HG03175 (cell line): ENCODE results near the gene MYO5A.
A peak's percentile ranks its signal among the peaks of the same experiment; 100 is the strongest.
"Not testable (repeated sequence)": the region's sequence is repeated elsewhere in the genome, so short reads cannot be mapped to it uniquely, and the experiment has no call there.

Experiments used
- ATAC-seq: cut with Tn5 transposase; IDR thresholded peaks from one replicate; pipeline ENCODE4 v1.9.1; 2021; ENCODE audit warnings: mild to moderate bottlenecking, moderate library complexity; ENCODE audit not compliant: unreplicated experiment

Gene MYO5A

DNA sequence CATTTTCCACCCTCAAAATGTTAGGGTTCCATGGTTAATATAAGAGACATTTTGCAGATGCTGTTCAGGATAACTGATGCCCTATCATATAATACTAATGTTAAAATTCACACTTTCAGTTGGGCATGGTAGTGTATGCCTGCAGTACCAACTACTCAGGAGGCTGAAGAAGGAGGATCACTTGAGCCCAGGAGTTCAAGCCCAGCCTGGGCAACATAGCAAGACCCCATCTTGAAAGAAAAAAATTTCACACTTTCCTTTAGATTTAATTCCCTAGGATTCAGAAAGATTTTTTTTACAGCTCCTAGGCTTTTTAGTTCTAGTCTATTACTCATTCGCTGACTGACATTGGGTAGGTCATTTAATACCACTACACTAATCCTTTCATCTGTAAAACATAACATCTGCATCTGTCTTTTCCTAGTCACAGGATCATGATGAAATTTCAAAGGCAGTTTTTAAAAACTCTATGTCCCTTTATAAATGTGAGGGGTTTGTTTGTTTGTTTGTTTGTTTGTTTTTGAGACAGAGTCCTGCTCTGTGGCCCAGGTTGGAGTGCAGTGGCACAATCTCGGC is 103.7 kb downstream of the MYO5A start:
- no peak for ATAC-seq

DNA sequence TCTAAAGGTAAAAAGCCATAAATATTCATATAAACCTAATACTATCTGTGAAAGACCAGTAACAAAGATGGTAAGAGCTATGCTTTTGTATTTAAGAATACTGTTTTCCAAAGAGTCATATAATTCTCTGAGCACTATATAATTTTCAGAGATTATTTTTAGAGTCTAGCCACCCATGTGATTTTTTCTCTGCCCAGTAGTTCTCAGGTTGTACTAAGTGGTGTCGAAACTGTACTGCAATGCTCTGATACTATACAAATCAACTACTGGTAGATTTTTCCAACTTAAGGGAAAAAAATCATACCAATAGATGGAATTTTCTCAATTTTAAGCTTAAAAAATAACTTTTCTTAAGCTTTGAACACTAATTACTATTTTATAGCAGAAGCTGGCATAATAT is 104.8 kb downstream of the MYO5A start:
- ATAC-seq = no peak

DNA sequence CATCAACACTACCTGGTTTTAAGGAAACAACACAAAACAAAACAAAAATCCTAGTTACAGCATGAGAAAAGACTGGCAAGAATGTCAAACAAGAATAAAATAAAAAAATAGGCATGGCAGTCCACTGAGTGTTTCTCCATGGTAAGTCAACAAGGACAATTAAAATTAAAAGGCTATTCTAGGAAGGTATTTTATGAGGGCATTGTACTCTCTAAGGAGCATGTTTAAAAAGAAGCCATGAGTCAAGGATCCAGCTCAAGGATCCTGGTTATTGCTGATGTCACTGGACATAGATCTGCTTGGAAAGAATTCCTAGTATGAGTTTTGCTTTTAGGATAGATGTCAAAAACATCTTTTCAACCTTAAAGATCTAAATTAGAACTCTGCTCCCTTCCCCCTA is 106.7 kb downstream of the MYO5A start:
- ATAC-seq = no peak

DNA sequence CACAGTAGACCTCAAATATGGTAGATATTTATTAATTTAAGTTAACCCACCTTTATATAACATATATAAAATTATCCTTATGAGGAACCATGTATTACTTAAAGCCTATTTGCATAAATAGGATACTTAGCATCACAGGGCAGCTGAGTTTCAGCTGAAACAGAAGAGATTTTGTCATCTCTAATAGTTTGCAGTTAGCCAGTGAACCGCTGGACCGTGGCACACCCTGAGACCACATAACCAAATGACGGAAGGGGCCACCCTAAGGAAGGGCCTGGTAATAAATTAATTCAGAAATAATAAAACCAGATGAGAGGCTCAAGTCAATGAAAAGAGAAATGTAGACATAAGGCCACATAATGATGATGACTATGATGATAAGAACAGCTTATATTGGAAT is 107.7 kb downstream of the MYO5A start:
- ATAC-seq = peak; percentile 59

DNA sequence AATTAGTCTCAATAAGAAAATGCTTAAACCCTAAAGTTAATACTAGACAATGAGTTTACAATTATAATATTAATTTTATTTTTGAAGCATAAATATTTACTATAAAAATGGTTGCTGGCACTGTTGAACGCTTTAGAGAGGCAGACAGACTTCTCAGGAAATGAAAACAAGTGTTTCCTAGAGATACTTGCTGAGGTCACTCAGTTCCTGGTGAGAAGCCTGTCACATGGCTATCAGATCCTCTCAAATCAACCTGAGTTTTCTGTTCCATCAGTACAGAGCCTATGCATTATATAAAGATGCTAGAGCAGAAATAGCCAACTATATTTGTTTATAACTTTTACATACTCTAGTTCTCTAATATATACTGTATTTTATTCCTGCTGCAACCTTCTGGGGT is 109.2 kb downstream of the MYO5A start:
- no peak for ATAC-seq

DNA sequence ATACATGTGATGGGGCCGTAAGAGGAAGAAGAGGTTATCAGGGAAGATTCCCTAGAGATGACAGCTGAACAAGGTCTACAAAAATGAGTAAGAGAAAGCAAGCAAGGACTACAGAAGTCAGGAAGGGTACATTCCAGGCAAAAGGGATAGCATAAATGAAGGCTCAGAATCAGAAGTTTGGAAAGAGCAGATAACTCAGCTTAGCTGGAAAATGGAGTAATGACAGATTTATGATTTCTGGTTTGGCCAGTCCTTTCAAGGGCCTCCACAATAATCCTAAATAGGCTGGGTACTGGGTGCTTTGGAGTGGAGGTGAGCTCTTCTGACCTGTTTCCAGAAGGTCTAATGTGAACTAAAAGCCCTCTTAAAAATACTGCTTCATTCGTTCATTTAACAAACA is 110.7 kb downstream of the MYO5A start:
- no peak for ATAC-seq

DNA sequence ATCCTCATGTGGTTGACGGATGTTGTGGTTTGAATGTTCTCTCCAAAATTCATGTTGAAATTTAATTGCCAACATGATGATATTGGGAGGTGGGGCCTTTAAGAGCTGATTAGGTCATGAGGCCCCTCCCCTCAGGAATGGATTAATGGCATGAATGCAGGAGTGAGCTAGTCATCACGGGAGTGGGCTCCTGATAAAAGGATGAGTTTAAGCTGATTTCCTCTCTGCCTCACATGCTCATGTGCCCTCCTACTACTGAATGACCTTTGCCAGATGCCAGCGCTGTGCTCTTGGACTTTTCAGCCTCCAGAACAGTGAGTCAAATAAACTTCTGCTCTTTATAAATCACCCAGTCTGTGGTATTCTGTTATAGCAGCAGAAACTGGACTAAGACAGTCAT is 111.2 kb downstream of the MYO5A start:
- no peak for ATAC-seq

DNA sequence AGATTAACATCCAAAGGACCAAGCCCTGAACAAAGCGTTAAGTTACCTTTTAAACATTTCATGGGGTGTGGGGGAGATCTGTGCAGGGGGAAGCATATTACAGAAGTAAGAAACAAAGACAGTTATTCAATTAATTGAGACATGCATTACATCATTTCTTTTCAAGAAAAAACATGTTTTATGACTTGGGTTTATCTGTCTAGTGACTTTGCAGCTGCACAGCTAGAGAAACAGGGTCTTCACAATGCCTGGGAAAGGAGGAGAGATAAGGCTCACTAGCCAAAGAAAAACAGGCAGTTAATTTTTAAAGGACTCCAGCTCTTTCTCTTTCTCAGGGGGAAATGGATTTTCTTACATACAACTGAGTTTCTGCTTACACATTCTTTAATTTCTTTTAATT is 112.1 kb downstream of the MYO5A start:
- not testable (repeated sequence) for ATAC-seq

DNA sequence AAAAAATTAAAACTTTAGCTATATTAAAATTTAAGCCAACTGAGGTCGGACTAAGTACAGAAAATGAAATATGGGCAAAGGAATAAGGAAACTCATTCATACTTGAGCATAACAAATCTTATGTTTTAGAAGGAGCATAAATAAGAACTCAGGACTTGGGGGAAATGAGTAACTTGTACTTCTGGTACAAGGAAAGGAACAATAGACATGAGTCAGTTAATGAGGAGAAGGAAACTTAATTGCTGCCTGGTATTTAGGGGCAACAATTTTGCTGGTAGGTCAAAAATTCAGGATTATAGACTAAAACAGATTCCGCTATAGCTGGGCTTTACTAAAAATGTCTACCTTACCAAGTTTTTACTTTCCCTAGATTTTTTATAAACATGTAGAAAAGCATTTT is 113.1 kb downstream of the MYO5A start:
- no peak for ATAC-seq

DNA sequence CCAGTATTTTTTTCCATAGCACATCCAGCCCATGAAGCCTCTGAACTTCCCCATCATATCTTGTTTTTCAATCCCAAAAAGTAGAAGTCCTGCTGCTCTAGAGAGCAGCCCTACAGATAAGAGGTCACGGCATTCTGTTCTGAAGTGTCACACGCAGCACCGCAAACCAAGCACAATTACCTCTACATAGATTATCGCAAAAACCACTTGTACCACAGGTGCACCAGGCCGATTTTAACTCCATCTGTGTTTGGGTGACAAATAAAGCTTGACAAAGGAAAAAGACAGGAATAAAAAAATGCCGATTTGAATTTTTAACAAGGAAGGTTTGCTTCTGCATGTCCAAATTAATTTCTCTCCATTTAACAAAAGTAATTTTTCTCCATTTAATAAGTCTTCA is 113.7 kb downstream of the MYO5A start:
- ATAC-seq = no peak

DNA sequence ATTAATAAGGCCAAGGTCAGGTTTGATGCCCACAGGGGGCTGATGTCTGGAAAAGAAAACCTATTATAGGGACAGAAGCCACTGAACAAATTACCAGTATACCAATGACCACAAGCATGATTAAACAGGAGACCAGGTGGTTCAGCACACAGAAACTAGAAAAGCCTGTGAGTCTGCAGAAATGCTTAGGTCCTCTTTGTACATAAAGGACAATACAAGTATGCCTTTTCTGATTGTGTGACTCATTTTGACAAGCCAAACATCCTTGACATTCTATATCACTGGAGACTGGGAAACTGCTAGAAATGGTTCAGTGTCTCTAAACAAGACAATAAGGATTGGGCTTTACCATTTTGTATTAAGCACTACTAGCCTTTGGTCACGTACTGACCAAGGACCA is 119.9 kb downstream of the MYO5A start:
- no peak for ATAC-seq

DNA sequence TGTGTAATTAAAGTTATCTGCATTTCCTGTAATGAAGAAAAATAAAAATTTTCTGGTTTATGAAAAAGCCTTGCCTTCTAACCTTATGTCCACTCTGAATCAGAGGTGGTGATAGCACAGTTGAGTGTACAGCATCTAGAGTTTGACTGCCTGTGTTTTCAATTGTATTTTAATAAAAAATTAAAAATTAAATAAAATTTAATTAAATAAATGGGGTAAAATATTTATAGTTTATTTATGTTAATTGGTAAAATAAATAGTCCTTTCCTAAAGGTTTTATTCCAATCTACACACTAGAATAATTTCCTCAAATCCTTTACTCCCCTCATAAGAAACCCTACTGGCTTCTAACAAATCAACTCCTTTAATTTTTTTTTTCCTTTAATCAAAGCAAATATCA is 121.3 kb downstream of the MYO5A start:
- no peak for ATAC-seq

DNA sequence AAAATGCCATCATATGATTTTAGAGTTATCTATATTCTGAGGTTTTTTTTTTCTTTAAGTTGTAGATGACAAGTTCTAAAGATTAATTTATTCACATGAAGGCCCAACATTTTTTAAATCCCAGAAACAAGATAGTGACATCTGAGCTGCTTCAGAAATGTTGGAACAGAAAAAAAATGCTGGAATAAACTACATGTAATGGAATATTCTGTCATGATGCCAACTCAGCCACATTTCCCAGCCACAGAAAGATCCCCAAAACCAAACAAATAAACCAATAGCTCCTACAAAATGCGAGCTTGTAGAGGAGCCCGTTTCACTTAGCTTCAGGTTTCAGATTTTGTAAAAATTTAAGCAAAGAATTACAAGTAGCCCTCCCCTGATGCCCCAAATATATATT is 122.1 kb downstream of the MYO5A start:
- ATAC-seq = no peak

DNA sequence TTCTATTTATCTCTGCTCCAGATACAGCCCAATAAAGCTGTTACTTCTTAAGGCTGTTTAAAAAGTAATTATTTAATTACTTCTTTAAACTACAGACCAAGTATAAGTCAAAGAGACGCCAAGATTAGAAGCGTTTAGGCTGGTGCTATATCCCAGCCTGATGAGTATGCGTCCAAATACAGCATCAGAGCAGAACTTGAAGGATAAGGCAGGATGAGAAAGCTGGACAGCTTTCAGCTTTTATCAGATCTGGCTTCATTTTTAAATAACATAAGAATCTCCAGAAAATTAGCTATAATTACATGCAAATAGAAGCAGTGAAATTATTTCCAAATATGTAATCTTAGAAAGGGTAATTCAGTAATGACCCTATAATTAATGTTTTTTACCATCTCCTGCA is 122.8 kb downstream of the MYO5A start:
- no peak for ATAC-seq

DNA sequence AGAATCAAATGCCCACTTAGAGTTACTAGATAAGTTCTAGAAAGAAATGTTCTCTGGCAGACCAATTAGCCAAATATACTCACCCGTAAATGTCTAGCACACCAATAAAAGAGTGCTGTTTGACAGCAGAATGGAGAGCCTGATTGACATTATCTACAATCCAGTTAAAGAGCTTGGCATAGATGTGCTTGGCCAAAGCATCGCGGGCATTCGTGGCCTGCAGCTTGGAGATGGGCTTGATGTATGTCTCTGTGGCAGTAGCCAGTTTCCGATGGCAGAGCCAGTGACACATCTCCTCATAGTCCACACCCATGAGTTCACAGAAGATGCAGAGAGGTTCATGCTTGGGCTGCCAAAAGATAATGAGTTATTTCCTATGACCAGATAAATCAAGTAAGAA is 131.6 kb downstream of the MYO5A start:
- no peak for ATAC-seq

DNA sequence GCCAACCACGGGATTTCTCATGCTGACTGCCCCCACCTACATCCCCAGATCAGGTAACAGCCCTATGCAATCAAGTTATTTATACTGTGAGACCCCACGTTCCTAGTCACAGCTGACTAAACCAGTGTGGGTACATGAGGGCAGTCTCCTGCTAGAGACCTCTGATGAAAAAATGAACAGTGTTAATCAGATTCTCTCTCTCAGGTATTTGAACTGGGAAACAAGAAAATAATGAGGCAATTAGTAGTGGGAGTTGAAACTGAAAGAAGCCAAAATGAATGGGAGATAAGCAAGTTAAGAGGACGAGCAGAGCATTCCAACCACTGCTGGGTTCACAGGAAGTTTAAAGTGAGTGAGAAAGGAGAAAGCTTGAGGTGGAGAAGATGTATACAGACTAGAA is 134.6 kb downstream of the MYO5A start:
- ATAC-seq = no peak

DNA sequence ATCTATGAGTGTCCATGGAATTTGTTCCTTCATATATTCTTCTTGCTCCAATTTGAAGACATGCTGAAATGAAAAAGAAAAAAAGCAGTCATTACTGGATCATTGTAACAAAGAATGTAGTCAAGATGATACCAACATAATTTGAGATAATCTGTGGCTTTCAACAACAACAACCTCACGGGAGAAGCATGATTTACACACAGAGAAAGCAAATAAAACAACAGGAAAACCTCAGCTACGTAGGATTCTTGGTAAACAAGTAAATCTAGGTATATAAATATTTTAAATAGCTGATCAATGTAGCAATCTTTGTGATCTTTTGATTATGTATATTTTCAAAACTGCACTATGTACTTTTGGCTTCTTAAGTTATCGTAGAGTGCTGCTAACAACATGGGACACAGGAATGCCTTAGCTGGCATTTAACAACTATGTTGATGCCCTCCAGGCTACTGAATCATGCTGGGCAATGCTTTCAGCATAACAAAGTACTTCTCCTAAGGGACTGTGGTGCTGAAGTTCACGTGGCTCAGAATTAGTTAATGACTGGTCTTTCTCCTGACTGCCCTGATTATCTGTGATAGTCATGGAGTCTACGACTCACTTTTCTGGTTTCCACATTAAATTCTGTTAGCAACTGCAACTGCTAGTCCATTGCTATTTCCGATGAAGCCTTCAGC is 136.5 kb downstream of the MYO5A start:
- ATAC-seq = no peak

DNA sequence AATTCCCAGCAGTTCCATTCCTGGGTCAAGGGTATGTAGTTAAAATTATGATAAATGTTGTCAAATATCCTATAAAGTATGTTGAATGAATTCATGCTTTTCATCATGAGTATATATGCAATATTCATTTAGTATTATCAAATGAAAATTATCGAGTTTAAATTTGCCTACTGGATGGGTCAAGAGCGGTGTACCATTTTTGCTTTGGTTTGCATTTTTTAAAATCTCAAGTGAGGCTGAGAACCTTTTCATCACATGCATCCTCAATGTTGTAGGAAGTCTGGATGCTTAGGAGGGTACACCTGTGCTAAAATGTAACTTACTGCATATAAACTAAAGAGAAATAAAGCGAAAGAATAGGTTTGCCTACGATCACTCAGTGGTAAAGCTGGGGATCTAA is 137.6 kb downstream of the MYO5A start:
- no peak for ATAC-seq

DNA sequence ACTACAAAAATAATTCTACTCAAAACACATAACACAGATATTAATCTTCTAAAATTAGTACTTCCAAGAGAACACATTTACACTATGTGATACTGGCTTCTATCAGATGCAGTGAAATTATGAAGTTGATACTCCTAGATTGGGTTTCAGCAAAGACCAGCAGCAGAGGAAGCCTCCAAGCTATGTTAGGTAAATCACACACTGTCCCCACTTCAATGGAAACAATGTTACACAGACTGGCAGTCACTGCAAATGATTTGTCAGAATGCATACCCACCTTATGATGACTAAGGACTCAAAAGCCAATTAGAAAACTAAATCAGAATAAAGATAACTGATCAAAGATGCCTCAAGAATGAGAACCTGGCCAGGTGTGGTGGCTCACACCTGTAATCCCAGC is 143.0 kb downstream of the MYO5A start:
- ATAC-seq = no peak

DNA sequence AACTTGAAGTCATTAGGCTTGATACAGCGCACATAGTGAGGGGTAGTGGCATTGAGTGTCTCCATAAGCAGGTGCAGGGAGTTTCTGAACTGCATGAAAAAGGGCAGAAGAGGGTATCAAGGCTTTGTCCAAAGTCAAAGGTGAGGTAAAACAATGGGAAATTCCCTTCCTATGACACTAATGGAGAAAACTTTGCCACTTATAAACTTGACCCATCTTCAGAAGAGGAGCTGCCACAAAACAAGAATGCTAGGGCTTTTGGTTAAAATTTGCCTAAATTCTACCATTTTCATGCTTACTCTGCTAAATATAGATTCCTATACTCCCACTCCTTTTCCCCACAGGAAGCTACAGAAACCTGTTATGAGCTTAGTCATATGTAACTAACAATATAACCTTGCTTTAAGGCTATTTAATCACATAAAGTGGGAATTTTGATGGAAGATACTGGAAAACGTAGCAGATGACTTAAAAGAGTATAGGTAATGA is 145.5 kb downstream of the MYO5A start:
- ATAC-seq = peak; percentile 32

DNA sequence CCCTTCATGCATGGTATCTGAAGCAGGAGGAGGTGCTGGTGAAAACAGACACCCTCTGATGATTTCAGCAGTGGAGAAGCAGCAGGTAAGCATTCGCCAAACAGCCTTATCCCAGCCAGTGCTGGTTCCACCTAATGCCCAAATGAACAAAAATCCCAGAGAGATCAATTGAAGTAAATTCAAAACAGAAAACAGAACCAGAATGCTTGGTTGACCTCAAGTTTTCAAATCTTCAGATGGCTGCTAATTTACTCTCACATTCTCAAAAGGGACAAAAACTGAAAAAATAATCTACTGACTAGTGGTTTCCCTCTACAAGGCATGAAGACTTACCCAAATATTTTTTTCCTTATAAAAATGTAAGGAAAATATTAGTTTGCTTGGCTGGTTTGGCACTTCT is 146.0 kb downstream of the MYO5A start:
- ATAC-seq = peak; percentile 5

DNA sequence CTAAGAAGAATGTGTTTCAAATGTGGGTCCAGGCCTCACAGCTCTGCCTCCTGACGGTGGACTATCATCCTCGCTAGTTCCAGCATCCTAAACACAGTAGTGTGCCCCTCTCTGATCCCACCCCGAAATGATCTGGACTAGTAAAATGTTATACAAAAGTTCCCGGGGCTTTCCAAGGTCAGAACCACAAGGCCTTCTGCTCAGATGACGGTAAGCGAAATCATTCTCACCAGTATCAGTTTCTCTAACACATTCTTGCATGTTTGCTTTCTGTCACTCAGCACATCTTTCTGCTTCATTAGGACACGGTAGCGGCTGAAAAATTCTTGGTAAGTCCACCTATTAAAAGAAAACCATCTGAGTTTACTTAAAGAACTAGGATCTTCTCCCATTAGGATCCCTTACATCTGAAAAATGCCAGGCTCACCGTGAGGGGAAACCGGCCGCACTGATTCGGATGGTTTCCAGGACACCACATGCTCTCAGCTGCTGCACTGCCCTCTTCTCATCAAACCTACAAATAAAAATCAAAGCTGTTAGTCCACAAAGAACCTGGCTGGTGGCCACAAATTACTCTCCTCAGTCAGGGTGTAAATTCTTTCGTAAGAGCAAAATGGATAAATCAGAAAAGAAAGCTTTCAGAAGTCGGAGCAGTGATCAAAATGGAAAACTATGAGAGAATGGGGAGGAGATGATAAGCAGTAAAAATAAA is 149.1 kb downstream of the MYO5A start:
- peak; percentile 71 for ATAC-seq
